Measurements from ENCODE around the gene ITSN1.

DNA sequence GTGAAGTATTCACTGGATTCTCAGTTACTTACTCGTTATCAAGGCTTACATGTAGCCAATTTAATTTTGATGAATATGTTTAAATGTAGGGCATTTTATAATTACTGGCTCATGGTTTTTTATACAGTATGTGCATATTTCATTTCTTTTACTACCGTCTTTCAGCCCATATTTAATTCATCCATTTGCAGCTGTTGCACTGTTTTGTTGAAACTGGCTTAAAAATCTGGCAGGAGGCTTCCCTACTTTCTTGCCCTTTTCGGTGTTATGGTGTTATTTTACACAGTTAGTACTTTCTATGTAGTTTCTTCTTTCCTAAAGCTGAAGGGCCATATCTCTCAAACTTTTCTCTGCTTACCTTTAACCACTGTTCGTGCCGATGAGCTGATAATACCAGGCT, 54.2 kb downstream of the ITSN1 start:
- TF ChIP-seq TAF1 (IDR thresholded peaks at IDR 0.05; ENCODE audit: borderline replicate concordance, insufficient read depth, low read length) (no peak), POLR2AphosphoS5 (IDR thresholded peaks at IDR 0.05; ENCODE audit: low read depth, low read length) (no peak)
- TF ChIP-seq, protein P1, sequence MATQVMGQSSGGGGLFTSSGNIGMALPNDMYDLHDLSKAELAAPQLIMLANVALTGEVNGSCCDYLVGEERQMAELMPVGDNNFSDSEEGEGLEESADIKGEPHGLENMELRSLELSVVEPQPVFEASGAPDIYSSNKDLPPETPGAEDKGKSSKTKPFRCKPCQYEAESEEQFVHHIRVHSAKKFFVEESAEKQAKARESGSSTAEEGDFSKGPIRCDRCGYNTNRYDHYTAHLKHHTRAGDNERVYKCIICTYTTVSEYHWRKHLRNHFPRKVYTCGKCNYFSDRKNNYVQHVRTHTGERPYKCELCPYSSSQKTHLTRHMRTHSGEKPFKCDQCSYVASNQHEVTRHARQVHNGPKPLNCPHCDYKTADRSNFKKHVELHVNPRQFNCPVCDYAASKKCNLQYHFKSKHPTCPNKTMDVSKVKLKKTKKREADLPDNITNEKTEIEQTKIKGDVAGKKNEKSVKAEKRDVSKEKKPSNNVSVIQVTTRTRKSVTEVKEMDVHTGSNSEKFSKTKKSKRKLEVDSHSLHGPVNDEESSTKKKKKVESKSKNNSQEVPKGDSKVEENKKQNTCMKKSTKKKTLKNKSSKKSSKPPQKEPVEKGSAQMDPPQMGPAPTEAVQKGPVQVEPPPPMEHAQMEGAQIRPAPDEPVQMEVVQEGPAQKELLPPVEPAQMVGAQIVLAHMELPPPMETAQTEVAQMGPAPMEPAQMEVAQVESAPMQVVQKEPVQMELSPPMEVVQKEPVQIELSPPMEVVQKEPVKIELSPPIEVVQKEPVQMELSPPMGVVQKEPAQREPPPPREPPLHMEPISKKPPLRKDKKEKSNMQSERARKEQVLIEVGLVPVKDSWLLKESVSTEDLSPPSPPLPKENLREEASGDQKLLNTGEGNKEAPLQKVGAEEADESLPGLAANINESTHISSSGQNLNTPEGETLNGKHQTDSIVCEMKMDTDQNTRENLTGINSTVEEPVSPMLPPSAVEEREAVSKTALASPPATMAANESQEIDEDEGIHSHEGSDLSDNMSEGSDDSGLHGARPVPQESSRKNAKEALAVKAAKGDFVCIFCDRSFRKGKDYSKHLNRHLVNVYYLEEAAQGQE (IDR thresholded peaks at IDR 0.05; ENCODE audit: insufficient read depth in 1 of 2, low read depth in 2 of 2, low read length in 2 of 2), result no peak

Data from PFSK-1 (cell line).